GM23338 (cell line): ENCODE data around the gene NCK2.

ENCODE experiments used
- CREB1 ChIP-seq: fragments of 250-450 bp; sonication (Bioruptor Pico); IDR thresholded peaks from 2 replicates; pipeline ENCODE4 v1.5.0; 2020; ENCODE audit warnings: low read depth, mild to moderate bottlenecking, moderate library complexity
- CTCF ChIP-seq, 2 experiments: fragments of 200-600 bp in 1 of 2; sonication (generic) in 1 of 2; conservative IDR thresholded peaks; 2 replicates each; pipeline versions ENCODE4 v1.5.1 to v1.6.1; 2016 to 2017; ENCODE audit warnings: antibody characterized with exemption in 2 of 2, low read depth in 2 of 2, mild to moderate bottlenecking in 2 of 2, moderate library complexity in 1 of 2
- ETS1 ChIP-seq: IDR thresholded peaks from 2 replicates; pipeline ENCODE4 v1.6.1; 2016; ENCODE audit warnings: antibody characterized with exemption
- EZH2 ChIP-seq: fragments of 200-600 bp; sonication (generic); IDR thresholded peaks from one replicate; pipeline ENCODE4 v1.8.0; 2017; ENCODE audit warnings: antibody characterized with exemption, mild to moderate bottlenecking, low read depth; ENCODE audit not compliant: unreplicated experiment
- EZH2phosphoT487 ChIP-seq: fragments of 200-600 bp; sonication (generic); IDR thresholded peaks from one replicate; pipeline ENCODE4 v1.8.1; 2018; ENCODE audit warnings: antibody characterized with exemption; ENCODE audit not compliant: unreplicated experiment
- JUNB ChIP-seq: IDR thresholded peaks from one replicate; pipeline ENCODE4 v1.6.1; 2016; ENCODE audit warnings: antibody characterized with exemption; ENCODE audit not compliant: unreplicated experiment
- NANOG ChIP-seq: IDR thresholded peaks from 2 replicates; pipeline ENCODE4 v1.6.1; 2016; ENCODE audit warnings: antibody characterized with exemption, borderline replicate concordance
- POLR2AphosphoS5 ChIP-seq: IDR thresholded peaks from 2 replicates; pipeline ENCODE4 v1.6.1; 2016; ENCODE audit warnings: antibody characterized with exemption, low read depth
- REST ChIP-seq: IDR thresholded peaks from one replicate; pipeline ENCODE4 v1.6.1; 2018; ENCODE audit warnings: antibody characterized with exemption; ENCODE audit not compliant: unreplicated experiment
- STAT1 ChIP-seq: IDR thresholded peaks from one replicate; pipeline ENCODE4 v1.6.1; 2016; ENCODE audit warnings: antibody characterized with exemption; ENCODE audit not compliant: unreplicated experiment
- ZNF331 ChIP-seq: fragments of 250-450 bp; sonication (Bioruptor Pico); IDR thresholded peaks from 2 replicates; pipeline ENCODE4 v1.5.0; 2020; ENCODE audit warnings: low read depth, mild to moderate bottlenecking, moderate library complexity

- TF ChIP-seq EZH2phosphoT487 = no peak
- no peak for TF ChIP-seq CTCF (conservative IDR thresholded peaks at IDR 0.05; ENCODE audit: low read depth in 2 of 2)
- no peak for TF ChIP-seq NANOG
- no peak for TF ChIP-seq EZH2
- TF ChIP-seq ETS1 = no peak
- no peak for TF ChIP-seq CREB1
- no peak for TF ChIP-seq POLR2AphosphoS5
- TF ChIP-seq REST = no peak
- no peak for TF ChIP-seq ZNF331 (CRISPR knock-in tag)
- TF ChIP-seq STAT1 = no peak
- TF ChIP-seq JUNB = no peak
Measured at GRCh38 chr2:105792561-105792960, 47.8 kb downstream of the NCK2 start.
